ENCODE data around the gene CIRBP. TPM values are rescaled to one million over a fixed set of nuclear protein-coding genes. Genes with fewer than 3 reads are reported as not detected.

Gene CIRBP
- total RNA-seq, 1 donor, result 380 TPM

DNA sequence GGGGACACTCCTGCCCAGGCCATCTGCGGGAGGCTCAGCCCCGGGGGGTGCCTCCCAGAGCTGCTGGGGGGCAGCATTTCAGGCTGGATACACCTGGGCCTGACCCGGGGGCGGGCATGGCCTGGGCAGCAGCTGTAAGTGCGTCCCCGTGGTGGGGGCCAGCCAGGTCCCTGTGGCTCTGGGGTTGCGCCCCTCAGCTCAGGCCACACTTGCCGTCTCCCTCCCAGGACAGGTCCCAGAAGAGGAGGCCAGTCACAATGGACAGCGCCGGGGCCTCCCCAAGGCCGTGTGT lies 43.0 kb upstream of the CIRBP start:
- no peak for DNase-seq (ENCODE audit: insufficient read length, low spot score, missing footprints)
- Histone ChIP-seq H3K27me3 (ENCODE audit: insufficient read depth, low read length) (no peaks in the 10 kb centered on the region), H3K9me3 (ENCODE audit: low read depth, low read length) (no peaks in the 10 kb centered on the region)

DNA sequence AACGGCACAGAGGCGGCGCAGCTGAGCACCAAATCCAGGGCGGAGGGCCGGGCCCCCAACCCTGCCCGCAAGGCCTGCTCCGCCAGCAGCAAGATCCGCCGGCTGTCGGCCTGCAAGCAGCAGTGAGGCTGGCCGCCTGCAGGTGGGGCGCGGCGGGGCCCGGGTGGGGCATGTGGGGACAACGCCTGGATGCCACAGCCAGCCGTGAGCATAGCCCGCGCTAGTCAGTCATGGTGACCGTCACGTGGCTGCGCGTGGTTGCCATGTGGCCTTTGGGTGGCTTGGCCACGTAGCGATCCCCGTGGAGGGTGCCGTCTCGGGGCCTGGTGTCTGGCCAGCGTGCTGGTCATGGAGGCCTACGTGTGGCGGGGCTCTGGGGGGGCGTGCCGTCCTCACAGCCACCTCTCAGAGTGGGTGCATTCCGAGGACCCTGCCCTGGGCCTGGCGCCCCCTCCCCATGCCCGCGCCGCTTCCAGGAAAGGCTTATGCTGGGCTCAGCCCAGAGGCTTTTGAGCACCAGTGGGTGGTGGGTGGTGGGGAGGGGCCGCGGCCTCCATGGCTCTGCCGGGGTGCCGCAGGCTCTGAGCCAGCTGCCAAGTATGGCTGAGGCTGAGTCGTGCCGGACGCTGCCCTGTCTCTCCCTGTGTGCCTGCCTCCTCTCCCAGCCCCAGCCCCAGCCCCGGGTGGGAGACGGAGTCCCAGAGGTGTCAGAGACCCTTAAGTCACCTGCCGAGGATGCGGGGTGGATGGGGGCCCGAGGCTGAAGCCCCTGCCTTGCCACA lies 42.4 kb upstream of the CIRBP start:
- TF ChIP-seq, protein P1, sequence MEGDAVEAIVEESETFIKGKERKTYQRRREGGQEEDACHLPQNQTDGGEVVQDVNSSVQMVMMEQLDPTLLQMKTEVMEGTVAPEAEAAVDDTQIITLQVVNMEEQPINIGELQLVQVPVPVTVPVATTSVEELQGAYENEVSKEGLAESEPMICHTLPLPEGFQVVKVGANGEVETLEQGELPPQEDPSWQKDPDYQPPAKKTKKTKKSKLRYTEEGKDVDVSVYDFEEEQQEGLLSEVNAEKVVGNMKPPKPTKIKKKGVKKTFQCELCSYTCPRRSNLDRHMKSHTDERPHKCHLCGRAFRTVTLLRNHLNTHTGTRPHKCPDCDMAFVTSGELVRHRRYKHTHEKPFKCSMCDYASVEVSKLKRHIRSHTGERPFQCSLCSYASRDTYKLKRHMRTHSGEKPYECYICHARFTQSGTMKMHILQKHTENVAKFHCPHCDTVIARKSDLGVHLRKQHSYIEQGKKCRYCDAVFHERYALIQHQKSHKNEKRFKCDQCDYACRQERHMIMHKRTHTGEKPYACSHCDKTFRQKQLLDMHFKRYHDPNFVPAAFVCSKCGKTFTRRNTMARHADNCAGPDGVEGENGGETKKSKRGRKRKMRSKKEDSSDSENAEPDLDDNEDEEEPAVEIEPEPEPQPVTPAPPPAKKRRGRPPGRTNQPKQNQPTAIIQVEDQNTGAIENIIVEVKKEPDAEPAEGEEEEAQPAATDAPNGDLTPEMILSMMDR (IDR thresholded peaks at IDR 0.05; ENCODE audit: extremely low read depth, low read depth, low read length), result no peak
- DNase-seq (ENCODE audit: insufficient read length, low spot score, missing footprints), result peak; percentile 88
- Histone ChIP-seq H3K9me3 (ENCODE audit: low read depth, low read length) (no peaks in the 10 kb centered on the region), H4K20me1 (ENCODE audit: insufficient read depth, low read length) (peaks cover 20% of the 10 kb centered on the region), H3K4me3 (ENCODE audit: insufficient read depth, low read length) (no peak overlapping the region), H3K36me3 (ENCODE audit: insufficient read depth, low read length) (peaks cover 13% of the 10 kb centered on the region), H3K79me2 (ENCODE audit: insufficient read depth, low read length) (peaks cover 11% of the 10 kb centered on the region), H3K4me2 (ENCODE audit: insufficient read depth, low read length) (no peak overlapping the region), H3K27me3 (ENCODE audit: insufficient read depth, low read length) (no peaks in the 10 kb centered on the region), H2AFZ (ENCODE audit: low read length) (no peak overlapping the region), H3K27ac (ENCODE audit: low read depth, low read length) (no peak overlapping the region), H3K4me1 (ENCODE audit: insufficient read depth, low read length) (no peaks in the 10 kb centered on the region)

More for the DNA sequence above, 43.0 kb upstream of the CIRBP start:
- Histone ChIP-seq H3K36me3 (ENCODE audit: insufficient read depth, low read length) (peaks cover 16% of the 10 kb centered on the region), H3K79me2 (ENCODE audit: insufficient read depth, low read length) (peaks cover 17% of the 10 kb centered on the region), H2AFZ (ENCODE audit: low read length) (no peak overlapping the region), H4K20me1 (ENCODE audit: insufficient read depth, low read length) (peaks cover 22% of the 10 kb centered on the region), H3K4me2 (ENCODE audit: insufficient read depth, low read length) (no peak overlapping the region), H3K27ac (ENCODE audit: low read depth, low read length) (no peak overlapping the region), H3K4me1 (ENCODE audit: insufficient read depth, low read length) (no peaks in the 10 kb centered on the region), H3K4me3 (ENCODE audit: insufficient read depth, low read length) (no peak overlapping the region)
- TF ChIP-seq, protein P1 (IDR thresholded peaks at IDR 0.05; ENCODE audit: extremely low read depth, low read depth, low read length), result no peak

DNA sequence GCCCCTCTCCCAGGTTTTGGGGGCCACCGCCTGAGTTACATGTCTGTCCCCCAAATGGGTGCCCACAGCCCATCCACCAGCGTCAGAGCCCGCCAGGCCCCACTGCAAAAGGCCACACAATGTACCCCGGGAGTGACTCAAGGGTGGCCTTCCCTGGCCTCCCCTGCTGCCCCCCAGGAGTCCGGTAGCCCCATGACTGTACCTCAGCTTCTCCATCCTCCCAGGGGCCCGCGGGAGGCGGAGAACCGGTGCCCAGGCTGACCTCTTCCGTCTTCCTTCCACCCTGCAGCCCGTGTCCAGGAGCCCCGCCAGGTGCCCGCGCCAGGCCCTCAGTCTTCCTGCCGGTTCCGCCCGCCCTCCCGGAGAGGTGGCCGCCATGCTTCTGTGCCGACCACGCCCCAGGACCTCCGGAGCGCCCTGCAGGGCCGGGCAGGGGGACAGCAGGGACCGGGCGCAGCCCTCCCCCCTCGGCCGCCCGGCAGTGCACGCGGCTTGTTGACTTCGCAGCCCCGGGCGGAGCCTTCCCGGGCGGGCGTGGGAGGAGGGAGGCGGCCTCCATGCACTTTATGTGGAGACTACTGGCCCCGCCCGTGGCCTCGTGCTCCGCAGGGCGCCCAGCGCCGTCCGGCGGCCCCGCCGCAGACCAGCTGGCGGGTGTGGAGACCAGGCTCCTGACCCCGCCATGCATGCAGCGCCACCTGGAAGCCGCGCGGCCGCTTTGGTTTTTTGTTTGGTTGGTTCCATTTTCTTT lies 41.7 kb upstream of the CIRBP start:
- H3K4me3 ChIP-seq (ENCODE audit: insufficient read depth, low read length), result no peak overlapping the region
- H3K4me2 ChIP-seq (ENCODE audit: insufficient read depth, low read length), result no peak overlapping the region
- no peaks in the 10 kb centered on the region for H3K27me3 ChIP-seq (ENCODE audit: insufficient read depth, low read length)
- DNase-seq (ENCODE audit: insufficient read length, low spot score, missing footprints), result peak; percentile 91
- no peak overlapping the region for H3K27ac ChIP-seq (ENCODE audit: low read depth, low read length)
- peaks cover 18% of the 10 kb centered on the region for H4K20me1 ChIP-seq (ENCODE audit: insufficient read depth, low read length)
- H3K4me1 ChIP-seq (ENCODE audit: insufficient read depth, low read length), result no peaks in the 10 kb centered on the region
- H2AFZ ChIP-seq (ENCODE audit: low read length), result no peak overlapping the region
- H3K79me2 ChIP-seq (ENCODE audit: insufficient read depth, low read length), result peaks cover 5% of the 10 kb centered on the region
- TF ChIP-seq, protein P1 (IDR thresholded peaks at IDR 0.05; ENCODE audit: extremely low read depth, low read depth, low read length), result no peak
- no peaks in the 10 kb centered on the region for H3K9me3 ChIP-seq (ENCODE audit: low read depth, low read length)
- peaks cover 13% of the 10 kb centered on the region for H3K36me3 ChIP-seq (ENCODE audit: insufficient read depth, low read length)

All from osteoblast (primary cell).